ENCODE results near the gene BIRC7. TPM values are rescaled to one million over a fixed set of nuclear protein-coding genes. Genes with fewer than 3 reads are reported as not detected.
A peak's percentile ranks its signal among the peaks of the same experiment; 100 is the strongest.
"Not testable (repeated sequence)": the region's sequence is repeated elsewhere in the genome, so short reads cannot be mapped to it uniquely, and the experiment has no call there.

BIRC7 gene
- total RNA-seq, 1 donor, result not detected

- H3K4me3 ChIP-seq (ENCODE audit: low read depth, low read length), result no peak overlapping the region
- TF ChIP-seq CTCF (IDR thresholded peaks at IDR 0.05; ENCODE audit: insufficient read depth, low read depth, low read length), result no peak
- no peak for DNase-seq (ENCODE audit: low read depth)
Observed at GRCh38 chr20:63246490-63247288, 11.0 kb downstream of the BIRC7 start.

- no peak for DNase-seq (ENCODE audit: low read depth)
- TF ChIP-seq CTCF (IDR thresholded peaks at IDR 0.05; ENCODE audit: insufficient read depth, low read depth, low read length), result no peak
- H3K4me3 ChIP-seq (ENCODE audit: low read depth, low read length), result no peak overlapping the region
Observed at GRCh38 chr20:63247671-63248228, 12.0 kb downstream of the BIRC7 start.

GRCh38 chr20:63248835-63249591, 13.3 kb downstream of the BIRC7 start:
- no peak overlapping the region for H3K4me3 ChIP-seq (ENCODE audit: low read depth, low read length)
- no peak for DNase-seq (ENCODE audit: low read depth)
- no peak for TF ChIP-seq CTCF (IDR thresholded peaks at IDR 0.05; ENCODE audit: insufficient read depth, low read depth, low read length)

- DNase-seq (ENCODE audit: low read depth), result no peak
- no peak for TF ChIP-seq CTCF (IDR thresholded peaks at IDR 0.05; ENCODE audit: insufficient read depth, low read depth, low read length)
- no peak overlapping the region for H3K4me3 ChIP-seq (ENCODE audit: low read depth, low read length)
Observed at GRCh38 chr20:63249891-63250290, 14.2 kb downstream of the BIRC7 start.

GRCh38 chr20:63251350-63251749, 15.6 kb downstream of the BIRC7 start:
- peak; percentile 31 for TF ChIP-seq CTCF (IDR thresholded peaks at IDR 0.05; ENCODE audit: insufficient read depth, low read depth, low read length)
- not testable (repeated sequence) for DNase-seq (ENCODE audit: low read depth); H3K4me3 ChIP-seq (ENCODE audit: low read depth, low read length)

GRCh38 chr20:63252284-63252711, 16.6 kb downstream of the BIRC7 start:
- no peak for DNase-seq (ENCODE audit: low read depth)

More at GRCh38 chr20:63252284-63252711, 16.6 kb downstream of the BIRC7 start:
- H3K4me3 ChIP-seq (ENCODE audit: low read depth, low read length), result no peak overlapping the region
- TF ChIP-seq CTCF (IDR thresholded peaks at IDR 0.05; ENCODE audit: insufficient read depth, low read depth, low read length), result no peak

Data from fibroblast of villous mesenchyme (primary cell).